Tibial nerve (tissue), 4 donors: ENCODE results near the gene WDR31. TPM values are rescaled to one million over a fixed set of nuclear protein-coding genes. Genes with fewer than 3 reads are reported as not detected.

Source experiments
- DNase-seq, 2 donors: peaks; one replicate each; pipeline ENCODE4 v3.0.0-alpha.2; 2019; ENCODE audit warnings: low spot score in 2 of 2
- H3K27ac ChIP-seq, 4 donors: fragments of 200-600 bp; sonication (generic) in 3 of 4; one replicate each; pipeline ENCODE4 v1.5.1; 2017 to 2019; ENCODE audit warnings: mild to moderate bottlenecking in 1 of 4
- H3K27me3 ChIP-seq, 2 donors: fragments of 200-600 bp; sonication (generic) in 1 of 2; one replicate each; pipeline versions ENCODE4 v1.5.1 to v1.6.0; 2017 to 2019
- H3K36me3 ChIP-seq, 3 donors: fragments of 200-600 bp; sonication (generic); one replicate each; pipeline ENCODE4 v1.5.1; 2018 to 2019
- H3K4me1 ChIP-seq, 4 donors: fragments of 200-600 bp; sonication (generic) in 3 of 4; one replicate each; pipeline ENCODE4 v1.5.1; 2017 to 2019
- H3K4me3 ChIP-seq, 4 donors: fragments of 200-600 bp; sonication (generic) in 3 of 4; one replicate each; pipeline ENCODE4 v1.5.1; 2017 to 2019; ENCODE audit warnings: mild to moderate bottlenecking in 1 of 4, moderate library complexity in 1 of 4
- H3K9me3 ChIP-seq, 4 donors: fragments of 200-600 bp; sonication (generic) in 3 of 4; one replicate each; pipeline ENCODE4 v1.5.1; 2017 to 2019
- EP300 ChIP-seq, 2 donors: sonication (generic); formaldehyde crosslinking; IDR thresholded peaks; one replicate each; pipeline ENCODE4 v1.6.1; 2017; ENCODE audit warnings: antibody characterized with exemption in 2 of 2, mild to moderate bottlenecking in 1 of 2
- POLR2A ChIP-seq, 2 donors: fragments of 450-650 bp; IDR thresholded peaks; one replicate each; pipeline ENCODE4 v1.6.1; 2017; ENCODE audit warnings: antibody characterized with exemption in 2 of 2, mild to moderate bottlenecking in 2 of 2, moderate library complexity in 2 of 2
- WGBS, 2 donors: methylation state at CpG; one replicate each; pipeline ENCODE4 v1.1.5; 2018; 5-methylcytosine and 5-hydroxymethylcytosine counted together
- total RNA-seq, 4 donors: library from RNA; depleted of rRNA; stranded (reverse); fragments of >200 nt; gene quantifications; one replicate each; pipeline ENCODE4 v1.1.0, GENCODE V29; 2016
- TF ChIP-seq, protein P1 (sequence below), 5 experiments: fragments of 200-600 bp in 3 of 5; fragments of 450-650 bp in 2 of 5; sonication (generic) in 3 of 5; IDR thresholded peaks; one replicate each; pipeline ENCODE4 v1.5.1; 2016 to 2019; ENCODE audit warnings: antibody characterized with exemption in 5 of 5, mild to moderate bottlenecking in 3 of 5, moderate library complexity in 2 of 5

Gene WDR31
- total RNA-seq, 4 donors from 2014 or later = 0.60 to 2.8 (median 1.4) TPM

DNA sequence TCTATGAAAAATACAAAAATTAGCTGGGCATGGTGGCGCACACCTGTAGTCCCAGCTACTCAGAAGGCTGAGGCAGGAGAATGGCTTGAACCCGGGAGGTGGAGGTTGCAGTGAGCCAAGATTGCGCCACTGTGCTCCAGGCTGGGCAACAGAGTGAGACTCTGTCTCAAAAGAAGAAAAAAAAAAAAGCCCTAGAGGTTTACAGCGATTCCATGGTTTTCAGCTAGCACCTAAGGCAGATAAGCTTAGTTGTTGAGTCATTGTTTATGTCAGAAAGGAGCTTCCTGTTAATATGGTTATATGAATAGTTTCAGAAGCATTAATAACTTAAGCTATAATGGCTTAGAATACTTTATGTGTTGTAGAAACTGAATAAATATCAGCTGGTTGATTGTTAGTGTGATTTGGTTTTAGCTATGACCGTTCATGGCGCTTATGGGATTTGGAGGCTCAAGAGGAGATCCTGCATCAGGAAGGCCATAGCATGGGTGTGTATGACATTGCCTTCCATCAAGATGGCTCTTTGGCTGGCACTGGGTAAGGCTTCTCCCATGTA is 49.9 kb downstream of the WDR31 start:
- Histone ChIP-seq H3K27me3 (no peaks in the 10 kb centered on the region), H3K27ac (no peak overlapping the region), H3K4me1 (no peaks in the 10 kb centered on the region), H3K4me3 (no peak overlapping the region), H3K9me3 (no peaks in the 10 kb centered on the region), H3K36me3 (peaks cover 5 to 91% (median 24%) of the 10 kb centered on the region in 3 donors)
- DNase-seq = no peak
- TF ChIP-seq EP300 (IDR thresholded peaks at IDR 0.05) = no peak
- TF ChIP-seq, protein P1, sequence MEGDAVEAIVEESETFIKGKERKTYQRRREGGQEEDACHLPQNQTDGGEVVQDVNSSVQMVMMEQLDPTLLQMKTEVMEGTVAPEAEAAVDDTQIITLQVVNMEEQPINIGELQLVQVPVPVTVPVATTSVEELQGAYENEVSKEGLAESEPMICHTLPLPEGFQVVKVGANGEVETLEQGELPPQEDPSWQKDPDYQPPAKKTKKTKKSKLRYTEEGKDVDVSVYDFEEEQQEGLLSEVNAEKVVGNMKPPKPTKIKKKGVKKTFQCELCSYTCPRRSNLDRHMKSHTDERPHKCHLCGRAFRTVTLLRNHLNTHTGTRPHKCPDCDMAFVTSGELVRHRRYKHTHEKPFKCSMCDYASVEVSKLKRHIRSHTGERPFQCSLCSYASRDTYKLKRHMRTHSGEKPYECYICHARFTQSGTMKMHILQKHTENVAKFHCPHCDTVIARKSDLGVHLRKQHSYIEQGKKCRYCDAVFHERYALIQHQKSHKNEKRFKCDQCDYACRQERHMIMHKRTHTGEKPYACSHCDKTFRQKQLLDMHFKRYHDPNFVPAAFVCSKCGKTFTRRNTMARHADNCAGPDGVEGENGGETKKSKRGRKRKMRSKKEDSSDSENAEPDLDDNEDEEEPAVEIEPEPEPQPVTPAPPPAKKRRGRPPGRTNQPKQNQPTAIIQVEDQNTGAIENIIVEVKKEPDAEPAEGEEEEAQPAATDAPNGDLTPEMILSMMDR (IDR thresholded peaks at IDR 0.05) = no peak
- no peak for TF ChIP-seq POLR2A (IDR thresholded peaks at IDR 0.05)
- 89 to 97% methylated on average over 6 of the region's 6 CpGs for WGBS, 2 donors

DNA sequence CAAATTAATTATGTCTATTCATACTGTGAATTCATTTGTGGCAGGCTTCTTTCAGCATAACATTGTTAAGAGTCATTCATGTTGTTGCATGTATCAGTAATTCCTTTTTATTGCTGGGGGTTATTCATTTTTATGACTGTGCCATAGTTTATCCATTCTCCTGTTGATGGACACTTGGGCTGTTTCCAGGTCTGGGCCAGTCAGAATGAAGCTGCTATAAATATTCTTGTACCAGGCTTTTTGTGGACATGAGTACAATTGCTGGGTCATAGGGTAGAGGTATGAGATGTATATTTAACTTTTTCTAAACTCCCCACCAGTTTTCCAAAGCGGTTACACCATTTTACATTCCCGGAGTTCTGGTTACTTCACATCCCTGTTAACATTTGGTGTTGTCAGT is 51.0 kb downstream of the WDR31 start:
- no peaks in the 10 kb centered on the region for H3K4me1 ChIP-seq
- H3K36me3 ChIP-seq = peaks cover 8 to 99% (median 24%) of the 10 kb centered on the region in 3 donors
- no peak overlapping the region for H3K4me3 ChIP-seq
- H3K27me3 ChIP-seq = no peaks in the 10 kb centered on the region
- WGBS, 2 donors = 95% methylated on average over 2 of the region's 2 CpGs
- no peak for DNase-seq
- H3K27ac ChIP-seq = no peak overlapping the region
- no peak for TF ChIP-seq EP300 (IDR thresholded peaks at IDR 0.05)
- TF ChIP-seq, protein P1 (IDR thresholded peaks at IDR 0.05) = no peak
- no peak for TF ChIP-seq POLR2A (IDR thresholded peaks at IDR 0.05)
- H3K9me3 ChIP-seq = no peaks in the 10 kb centered on the region

- Histone ChIP-seq H3K4me1 (peaks cover 4 to 27% (median 7%) of the 10 kb centered on the region in 4 donors), H3K27ac (no peak overlapping the region), H3K9me3 (no peaks in the 10 kb centered on the region), H3K27me3 (no peaks in the 10 kb centered on the region), H3K4me3 (no peak overlapping the region), H3K36me3 (peaks cover 10 to 95% (median 12%) of the 10 kb centered on the region in 3 donors)
- 93 to 98% methylated on average over 4 of the region's 4 CpGs for WGBS, 2 donors
- TF ChIP-seq, protein P1 (IDR thresholded peaks at IDR 0.05) = no peak
- no peak for TF ChIP-seq POLR2A (IDR thresholded peaks at IDR 0.05)
- TF ChIP-seq EP300 (IDR thresholded peaks at IDR 0.05) = no peak
- DNase-seq = no peak
Observed at GRCh38 chr9:113281356-113281755, 58.7 kb downstream of the WDR31 start.

DNA sequence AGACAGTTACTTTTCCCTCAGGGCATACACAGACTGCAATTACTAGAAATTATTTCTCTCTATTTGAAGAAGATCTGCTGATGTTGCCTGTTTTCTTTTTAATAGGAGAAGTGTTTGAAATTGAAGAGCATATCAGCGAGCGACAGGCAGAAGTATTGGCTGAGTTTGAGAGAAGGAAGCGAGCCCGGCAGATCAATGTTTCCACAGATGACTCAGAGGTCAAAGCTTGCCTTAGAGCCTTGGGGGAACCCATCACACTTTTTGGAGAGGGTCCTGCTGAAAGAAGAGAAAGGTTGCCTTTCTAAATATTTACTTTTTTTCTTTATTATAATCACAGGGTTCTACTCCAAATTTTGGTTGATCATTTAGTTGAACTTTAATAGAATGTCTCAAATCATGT is 61.2 kb downstream of the WDR31 start:
- Histone ChIP-seq H3K4me1 (peaks cover 5 to 39% (median 10%) of the 10 kb centered on the region in 4 donors), H3K9me3 (no peaks in the 10 kb centered on the region), H3K36me3 (peaks cover 8 to 70% (median 12%) of the 10 kb centered on the region in 3 donors), H3K27ac (no peak overlapping the region), H3K4me3 (no peak overlapping the region), H3K27me3 (no peaks in the 10 kb centered on the region)
- no peak for DNase-seq
- 76 to 83% methylated on average over 4 of the region's 4 CpGs for WGBS, 2 donors
- TF ChIP-seq, protein P1 (IDR thresholded peaks at IDR 0.05) = no peak
- TF ChIP-seq POLR2A (IDR thresholded peaks at IDR 0.05) (no peak), EP300 (IDR thresholded peaks at IDR 0.05) (no peak)

DNA sequence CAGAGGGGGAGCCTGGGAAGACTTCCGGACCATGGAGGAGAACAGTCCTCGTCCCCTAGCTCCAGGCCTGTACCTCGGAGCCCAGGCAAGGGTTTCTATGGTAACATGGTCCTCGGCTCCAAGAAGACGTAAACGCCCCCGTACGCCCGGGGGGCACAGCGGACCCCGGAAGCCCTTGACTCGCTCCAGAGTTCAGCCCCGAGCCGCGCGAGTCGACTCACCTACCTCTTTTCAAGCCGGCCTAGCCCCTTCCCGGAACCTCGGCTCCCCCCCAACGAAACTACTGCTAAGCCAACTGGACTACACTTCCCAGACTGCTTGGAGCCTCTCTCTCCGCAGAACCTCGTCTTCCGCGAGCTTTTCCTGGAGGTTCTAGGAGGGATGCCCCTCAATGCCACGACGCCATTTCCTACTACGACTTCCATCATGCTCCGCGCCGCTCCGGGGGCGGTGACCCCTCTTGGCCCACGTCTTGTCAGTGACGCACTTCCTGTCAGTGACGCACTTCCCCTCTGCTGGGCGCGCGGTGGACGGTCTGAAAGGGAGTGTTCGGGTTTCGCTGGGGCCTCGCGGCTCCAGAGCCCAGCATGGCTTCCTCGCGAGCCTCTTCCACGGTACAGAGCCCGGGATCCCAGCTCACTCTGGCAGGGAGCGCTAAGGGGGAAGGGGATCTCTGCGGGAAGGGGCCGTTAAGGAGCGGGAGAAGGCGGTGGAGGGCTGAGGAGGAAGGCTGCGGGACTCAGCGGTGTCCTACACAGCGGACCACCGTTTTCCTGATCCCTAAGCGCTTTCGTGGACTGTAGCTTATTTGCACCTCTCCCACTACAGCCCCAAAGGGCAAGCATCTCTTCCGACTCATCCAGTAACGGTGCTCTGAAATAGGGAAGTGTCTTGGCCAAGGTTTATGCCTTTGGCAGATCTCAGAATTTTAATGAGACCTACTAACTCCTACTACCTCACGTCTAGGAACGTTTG is 64.6 kb downstream of the WDR31 start, which contains the start of the genes CDC26 and PRPF4:
Gene CDC26 (minus strand): TSS at position 416 of the 975 bp plus-strand sequence. CDS start 3,065 bp downstream, outside the sequence.
Gene PRPF4 (plus strand): TSS at position 502 of the 975 bp plus-strand sequence. CDS start 86 bp downstream, at position 588.
- peaks cover 5 to 40% (median 10%) of the 10 kb centered on the region in 4 donors for H3K4me1 ChIP-seq
- peaks cover 2 to 66% (median 17%) of the 10 kb centered on the region in 3 donors for H3K36me3 ChIP-seq
- peak; percentile 99 for TF ChIP-seq EP300 (IDR thresholded peaks at IDR 0.05)
- peak; percentile 92 to 94 for TF ChIP-seq POLR2A (IDR thresholded peaks at IDR 0.05)
- TF ChIP-seq, protein P1 (IDR thresholded peaks at IDR 0.05) = peak in 2 of 5 experiments; percentile 26 to 38
- no peaks in the 10 kb centered on the region for H3K27me3 ChIP-seq
- DNase-seq = peak; percentile 97 to 98
- peak within 1 kb of the TSS; percentile 72 to 78 (median 77) for H3K4me3 ChIP-seq
- H3K27ac ChIP-seq = peak within 1 kb of the TSS; percentile 91 to 97 (median 94)
- WGBS, 2 donors = 0 to 1% methylated on average over 46 to 54 of the region's 63 CpGs
- H3K9me3 ChIP-seq = no peaks in the 10 kb centered on the region
